Islet of Langerhans (tissue), 1 donor: ENCODE results near the gene MEF2B.

ENCODE experiments used
- FAIRE-seq: peaks from one replicate; lab custom pipeline; 2011; peaks lifted over from hg19 to GRCh38; lab: Jason Lieb, UNC

The MEF2B gene

DNA sequence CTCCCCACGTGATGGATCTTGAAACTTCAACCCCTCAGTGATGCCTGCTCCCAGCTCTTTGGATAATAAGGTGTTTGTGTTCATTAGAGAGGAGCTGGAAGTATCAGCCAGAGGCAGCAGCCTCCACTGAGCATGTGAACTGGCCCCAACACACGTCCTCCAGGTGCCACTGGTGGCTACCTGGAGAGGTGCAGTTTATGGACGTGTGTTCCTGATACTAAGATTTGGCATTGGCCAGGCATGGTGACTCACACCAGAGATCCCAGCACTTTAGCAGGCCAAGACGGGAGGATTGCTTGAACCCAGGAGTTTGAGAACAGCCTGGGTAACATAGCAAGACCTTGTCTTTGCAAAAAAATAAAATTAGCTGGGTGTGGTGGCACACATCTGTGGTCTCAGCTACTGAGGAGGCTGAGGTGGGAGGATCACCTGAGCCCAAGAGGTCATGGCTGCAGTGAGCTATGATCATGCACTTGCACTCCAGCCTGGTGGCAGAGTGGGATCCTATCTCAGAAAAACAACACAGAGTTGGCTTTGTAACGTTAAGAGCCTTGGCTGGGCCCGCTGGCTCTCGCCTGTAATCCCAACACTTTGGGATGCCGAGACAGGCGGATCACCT is 71.9 kb downstream of the MEF2B start:
- FAIRE-seq: no peak

DNA sequence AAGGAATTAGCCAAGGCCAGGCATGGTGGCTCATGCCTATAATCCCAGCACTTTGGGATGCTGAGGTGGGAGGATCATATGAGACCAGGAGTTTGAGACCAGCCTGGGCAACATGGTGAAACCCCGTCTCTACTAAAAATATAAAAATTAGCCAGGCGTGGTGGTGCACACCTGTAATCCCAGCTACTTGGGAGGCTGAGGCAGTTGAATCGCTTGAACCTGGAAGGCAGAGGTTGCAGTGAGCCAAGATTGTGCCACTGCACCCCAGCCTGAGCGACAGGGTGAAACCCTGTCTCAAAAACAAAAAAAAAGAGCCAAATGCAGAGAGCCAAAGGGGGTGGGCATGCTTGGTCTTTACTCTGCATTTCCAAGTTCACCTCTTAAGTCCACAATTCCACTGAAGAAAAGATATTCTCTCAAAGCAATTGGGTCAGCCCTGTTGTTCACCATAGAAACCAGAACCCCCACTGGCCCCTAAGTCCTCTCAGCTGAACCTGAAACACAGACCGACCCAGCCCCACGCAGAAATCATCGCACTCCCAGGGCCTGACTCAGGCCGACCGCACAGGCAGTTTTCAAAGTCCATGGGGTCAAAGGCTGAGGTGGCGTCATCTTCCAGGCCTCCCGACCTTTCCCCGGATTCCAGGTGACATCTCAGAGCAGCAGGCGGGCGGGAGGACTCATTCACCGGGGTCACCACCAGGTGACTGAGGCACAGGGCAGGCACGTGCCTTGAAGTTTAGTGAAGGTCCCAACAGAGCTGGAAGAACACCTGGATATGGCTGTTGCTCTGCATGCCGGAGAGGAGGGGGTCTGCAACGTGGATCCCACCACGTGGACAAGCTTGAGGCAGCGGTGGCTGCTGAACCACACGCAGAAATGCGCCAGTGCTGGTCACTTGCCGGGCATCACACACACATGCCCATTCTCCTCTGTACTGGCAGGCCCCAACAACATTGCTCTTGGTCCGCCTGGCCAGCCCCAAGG is 73.1 kb downstream of the MEF2B start:
- no peak for FAIRE-seq

- no peak for FAIRE-seq
Measured at GRCh38 chr19:19095691-19096090, 74.4 kb downstream of the MEF2B start.
